CD4-positive, alpha-beta T cell treated with Interferon gamma for 1 hour (primary cell): ENCODE results near the gene PALD1.

Experiments used
- DNase-seq: peaks from one replicate; pipeline ENCODE4 v3.0.0-alpha.2; 2020

Gene PALD1

DNA sequence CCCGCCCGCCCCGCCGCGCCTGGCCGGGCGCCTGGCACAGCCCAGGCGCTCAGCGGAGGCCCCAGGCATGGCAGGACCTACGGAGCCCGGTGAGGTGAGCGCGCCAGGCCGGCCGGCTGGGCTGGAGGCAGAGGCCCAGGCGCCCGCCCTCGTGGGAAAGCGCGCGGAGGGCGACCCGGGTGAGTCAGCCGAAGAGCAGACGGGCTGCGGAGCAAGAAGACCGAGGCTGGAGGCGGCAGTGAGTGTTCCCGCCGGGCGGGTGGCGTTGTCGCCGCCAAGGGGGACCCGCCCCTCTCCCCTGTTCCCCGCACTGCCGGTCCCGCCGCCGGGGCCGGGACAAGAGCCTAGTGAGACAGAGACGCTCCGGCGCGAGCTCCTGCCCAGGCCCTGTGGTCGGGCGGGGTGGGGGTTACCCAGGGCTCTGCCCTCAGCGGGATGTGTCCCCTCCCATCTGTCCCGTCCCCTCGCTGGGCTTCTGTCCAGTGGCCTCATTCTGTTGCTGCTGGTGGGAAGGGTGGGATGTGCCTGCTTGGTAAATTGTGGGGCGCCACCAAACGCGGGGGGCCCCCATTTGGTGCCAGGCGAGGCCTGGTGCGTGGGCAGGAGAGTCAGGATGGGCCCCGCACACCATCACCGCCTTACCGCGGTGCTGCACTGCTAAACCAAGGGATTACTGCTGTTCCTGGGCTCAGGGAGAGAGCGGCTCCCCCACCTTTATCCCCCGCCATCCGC, 20.1 kb upstream of the PALD1 start:
- DNase-seq = peak; percentile 5

DNA sequence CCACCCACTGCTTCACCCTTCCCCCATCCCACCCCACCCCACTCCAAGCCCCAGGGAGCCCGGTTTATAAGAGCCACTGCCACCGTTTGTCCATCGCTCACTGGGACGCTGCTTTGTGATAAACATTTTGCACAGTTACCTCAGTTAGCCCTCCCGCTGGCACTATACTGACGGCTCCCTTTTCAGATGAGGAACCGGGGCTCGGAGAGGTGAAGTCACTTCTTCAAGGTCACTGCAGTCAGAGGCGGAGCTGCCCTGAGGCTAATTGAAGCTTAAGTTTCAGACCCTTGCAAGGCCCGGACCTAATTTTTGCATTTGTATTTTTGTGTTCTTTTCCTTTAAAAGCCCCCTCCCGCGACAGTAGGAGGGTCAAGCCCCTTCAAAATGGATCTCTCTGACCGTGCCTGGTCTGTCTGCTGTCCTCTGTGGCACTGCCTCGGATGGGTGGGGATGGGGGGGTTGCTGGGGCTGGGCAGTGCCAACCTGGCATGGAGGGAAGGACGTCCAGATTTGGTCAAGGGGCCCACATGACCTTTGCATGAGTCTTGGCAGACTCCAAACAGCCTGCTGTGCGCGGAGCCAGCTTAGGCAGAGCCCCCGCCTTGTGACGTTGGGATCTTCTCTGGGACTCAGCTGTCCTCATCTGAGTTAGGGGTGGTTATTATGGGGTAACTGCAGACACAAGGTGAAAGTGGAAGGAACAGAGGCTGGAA, 19.4 kb upstream of the PALD1 start:
- no peak for DNase-seq

DNA sequence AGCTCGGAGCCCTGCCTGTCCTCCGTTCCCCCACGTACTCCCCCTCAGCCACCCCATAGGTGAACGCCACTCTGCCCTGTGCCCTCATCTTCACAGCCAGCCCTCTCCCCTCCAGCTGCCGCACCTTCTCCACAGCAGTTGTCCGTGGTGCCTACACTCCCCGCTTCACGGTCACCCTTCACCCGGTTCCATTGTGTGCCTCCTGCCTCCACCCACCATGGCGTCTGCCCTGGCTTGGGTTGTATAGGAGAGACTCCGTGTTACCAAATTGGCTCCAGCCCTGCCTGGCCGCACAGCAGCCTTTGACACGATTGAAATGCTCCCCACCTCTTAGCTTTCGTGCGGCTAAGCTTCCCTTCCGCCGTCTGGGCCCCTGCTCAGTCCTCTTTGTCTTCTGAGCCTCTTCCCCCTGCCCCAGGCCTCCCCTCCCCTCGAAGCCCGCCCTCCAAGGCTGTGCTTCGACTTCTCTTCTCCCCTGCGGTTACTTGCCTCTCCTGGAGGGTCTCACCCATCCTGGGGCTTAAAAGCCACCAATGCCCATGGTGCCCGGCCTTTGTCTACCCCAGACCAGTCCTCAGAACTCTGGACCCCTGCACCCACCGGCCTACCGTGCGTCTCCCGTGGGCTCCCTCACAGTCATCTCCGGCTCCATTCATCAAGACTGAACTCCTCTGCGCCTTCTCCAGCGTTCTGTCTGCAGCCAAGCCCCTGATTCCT, 18.6 kb upstream of the PALD1 start:
- no peak for DNase-seq

DNA sequence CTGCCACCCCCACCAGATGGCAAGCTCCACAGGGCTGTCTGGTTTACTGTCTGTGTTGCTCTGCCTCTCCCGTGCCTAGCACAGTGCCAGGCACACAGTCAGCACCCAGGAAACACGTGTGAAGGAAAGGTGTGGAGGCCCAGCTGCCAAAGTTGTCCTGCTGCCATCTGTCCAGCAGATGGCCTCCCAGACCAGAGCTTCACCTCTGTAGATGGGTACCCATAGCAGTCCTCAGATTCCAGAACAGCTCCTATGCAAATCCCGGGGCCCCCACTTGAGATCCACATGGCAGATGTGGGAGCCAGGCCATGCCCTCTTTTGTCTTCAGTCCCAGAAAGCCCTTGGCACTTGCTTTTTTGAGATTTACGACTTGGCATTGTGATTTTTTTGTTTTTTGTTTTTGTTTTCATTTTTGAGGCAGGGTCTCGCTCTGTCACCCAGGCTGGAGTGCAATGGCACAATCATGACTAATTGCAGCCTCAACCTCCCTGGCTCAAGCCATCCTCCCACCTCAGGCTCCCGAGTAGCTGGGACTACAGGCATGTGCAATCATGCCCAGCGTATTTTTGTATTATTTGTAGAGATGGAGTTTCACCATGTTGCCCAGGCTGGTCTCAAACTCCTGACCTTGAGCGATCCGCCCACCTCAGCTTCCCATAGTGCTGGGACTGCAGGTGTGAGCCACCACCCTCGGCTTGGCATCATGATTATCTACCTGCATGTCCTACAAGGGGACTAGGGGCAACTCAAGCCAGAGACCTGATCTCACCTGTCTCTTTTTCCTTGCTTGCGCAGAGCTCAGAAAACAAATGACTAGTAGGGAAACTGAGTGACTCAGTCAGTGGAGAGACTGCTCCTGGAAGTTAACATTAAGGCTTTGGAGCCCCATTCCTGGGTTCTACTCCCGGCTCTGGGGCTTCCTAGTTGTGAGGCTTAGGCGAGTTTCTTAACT, 16.9 kb upstream of the PALD1 start:
- DNase-seq = peak; percentile 35

DNA sequence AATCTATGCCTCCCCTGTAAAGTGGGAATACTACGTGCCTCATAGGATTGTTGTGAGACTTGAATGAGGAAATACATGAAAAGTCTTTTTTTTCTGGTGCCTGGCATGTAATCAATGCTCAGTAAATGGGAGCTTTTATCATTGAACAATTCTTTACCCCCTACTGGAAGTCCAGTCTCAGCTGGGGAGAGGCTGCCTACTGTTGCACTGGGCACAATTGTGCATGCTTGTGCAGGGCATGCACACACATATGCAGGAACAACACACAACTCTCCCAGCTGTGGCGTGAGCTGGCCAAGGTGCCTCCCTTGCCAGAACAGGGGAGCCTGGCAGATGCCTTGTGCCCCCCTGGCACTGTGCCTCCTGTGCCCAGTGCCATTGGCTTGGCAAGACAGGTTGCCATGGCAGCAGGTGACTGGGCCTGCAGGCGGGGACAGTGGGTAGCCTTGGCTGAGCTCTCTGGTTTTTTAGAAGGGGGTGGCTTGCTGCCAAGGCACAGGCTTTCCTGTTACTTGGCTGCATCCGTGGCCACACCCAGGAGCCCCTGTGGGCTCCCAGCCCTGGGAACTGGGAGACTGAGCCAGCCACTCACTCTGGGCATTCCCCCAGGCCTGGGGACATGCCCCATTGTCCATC, 16.1 kb upstream of the PALD1 start:
- no peak for DNase-seq

DNA sequence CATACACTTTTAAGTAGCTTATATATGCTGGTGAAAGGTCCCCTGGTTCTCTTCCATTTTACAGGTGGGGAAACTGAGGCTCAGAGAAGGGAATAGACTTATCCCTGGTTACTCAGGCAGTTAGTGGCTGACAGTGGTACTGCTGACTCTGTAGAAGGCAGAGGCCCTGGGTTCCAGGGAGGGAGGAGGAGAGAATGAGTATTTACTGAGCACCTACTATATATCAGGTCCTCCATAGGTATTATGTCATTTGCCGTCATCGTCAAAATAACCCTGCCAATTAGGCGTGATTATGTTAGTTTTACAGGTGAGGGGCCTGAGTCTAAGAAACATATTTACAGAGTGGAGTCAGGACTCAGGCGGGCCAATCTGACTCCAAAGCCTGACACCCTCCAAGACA, 13.3 kb upstream of the PALD1 start:
- no peak for DNase-seq

DNA sequence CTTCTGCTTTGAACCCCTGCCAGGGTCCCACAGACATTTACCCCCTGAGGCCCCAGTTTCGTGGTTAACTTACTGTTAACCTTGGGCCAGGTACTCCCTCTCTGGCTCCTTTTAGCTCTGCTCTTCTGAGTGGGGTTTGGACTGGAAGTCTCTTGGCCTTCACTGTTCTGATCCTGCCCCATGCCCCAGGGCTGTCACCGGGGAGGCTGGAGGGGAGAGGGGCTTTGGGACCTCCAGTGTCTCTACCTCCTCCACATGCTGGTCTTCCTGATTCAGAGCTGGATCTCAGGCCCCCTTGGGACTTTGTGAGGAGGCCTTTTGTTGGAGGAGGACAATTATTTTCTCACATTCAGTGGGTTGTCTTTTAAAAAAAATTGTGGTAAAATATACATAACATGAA, 12.7 kb upstream of the PALD1 start:
- no peak for DNase-seq

DNA sequence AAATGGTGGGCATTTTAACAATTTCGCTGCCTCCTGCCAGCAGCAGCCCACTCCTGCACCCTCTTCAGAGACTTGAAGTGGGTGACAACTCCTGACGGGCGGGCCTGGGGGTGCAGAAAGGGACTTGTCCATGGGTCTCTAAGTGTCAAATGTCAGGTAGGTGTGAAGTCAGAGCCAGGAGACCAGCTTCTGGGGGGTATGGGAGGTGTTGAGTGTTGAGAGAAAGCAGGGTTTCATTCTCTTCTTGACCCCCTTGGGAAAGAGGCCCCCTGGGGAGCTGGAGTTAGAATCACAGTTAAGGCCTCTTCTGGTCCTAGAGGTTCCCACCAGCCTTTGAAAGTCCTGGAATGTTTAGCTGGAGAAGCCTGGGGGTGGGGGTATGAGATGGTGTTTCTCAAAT, 11.6 kb upstream of the PALD1 start:
- no peak for DNase-seq

DNA sequence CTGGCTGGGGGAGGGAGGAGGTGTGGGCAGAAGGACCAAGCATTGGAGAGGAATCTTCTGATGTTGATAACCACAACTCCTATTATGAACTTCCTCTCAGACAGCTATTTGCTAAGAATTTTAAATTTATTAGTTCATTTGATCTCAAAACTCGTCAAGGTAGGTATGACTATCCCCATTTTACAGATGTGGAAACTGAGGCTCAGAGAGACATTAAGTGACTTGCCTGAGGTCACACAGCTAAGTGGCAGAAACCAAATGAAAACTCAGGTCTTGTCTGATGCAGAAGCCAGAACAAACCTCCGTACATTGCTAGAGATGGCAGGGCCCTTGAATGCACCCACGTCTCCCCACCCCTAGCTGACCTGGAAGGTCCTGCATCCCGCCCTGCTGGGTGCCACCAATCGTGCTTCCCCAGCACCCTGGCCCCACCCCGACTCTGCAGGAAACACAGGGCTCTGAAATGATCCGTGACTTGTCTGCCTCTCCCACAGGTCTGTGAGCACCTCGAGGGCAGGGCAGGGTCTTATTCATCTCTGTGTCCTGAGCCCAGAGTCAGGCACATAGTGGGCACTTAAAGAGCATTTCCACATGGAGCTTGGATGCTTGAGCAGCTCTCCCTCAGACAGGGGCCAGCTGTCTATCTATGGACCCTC, 5.6 kb upstream of the PALD1 start:
- DNase-seq = no peak

DNA sequence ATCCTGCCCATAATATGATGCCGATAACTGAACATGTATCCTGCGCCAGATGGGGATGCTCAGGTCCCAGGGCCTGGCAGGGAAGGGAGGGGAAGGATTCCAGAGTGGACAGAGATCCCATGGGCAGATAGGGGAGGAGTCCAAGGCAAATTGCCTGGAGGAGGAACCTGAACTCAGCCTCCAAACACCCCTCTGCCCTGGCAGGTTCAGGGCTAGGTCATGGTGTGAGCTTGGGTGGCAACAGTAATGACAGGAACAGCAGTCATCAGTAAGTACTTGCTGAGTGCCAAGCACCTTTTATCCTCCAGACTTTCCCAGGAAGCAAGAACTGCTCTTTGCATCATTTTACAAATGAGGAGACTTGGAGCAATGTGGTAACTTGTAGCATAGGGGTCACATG, 3.8 kb upstream of the PALD1 start:
- no peak for DNase-seq

DNA sequence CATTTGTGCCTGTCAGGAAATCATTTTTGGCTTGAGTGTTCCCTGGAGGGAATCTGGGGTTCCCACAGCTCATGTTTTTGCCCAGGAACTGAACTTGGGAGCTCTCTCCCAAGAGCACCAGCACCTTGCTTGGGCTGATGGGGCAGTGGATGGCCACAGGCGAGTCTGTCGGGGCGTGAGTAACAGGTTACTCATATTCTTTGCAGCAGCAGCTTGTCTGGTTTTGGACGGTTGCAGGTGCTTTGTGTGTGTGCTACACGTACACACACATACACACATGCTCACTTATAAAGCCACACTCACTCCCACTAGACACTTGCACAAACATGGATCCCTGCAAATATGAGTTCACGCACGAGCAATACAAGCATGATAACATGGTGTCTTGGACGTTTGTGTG, 2.9 kb upstream of the PALD1 start:
- DNase-seq = no peak

DNA sequence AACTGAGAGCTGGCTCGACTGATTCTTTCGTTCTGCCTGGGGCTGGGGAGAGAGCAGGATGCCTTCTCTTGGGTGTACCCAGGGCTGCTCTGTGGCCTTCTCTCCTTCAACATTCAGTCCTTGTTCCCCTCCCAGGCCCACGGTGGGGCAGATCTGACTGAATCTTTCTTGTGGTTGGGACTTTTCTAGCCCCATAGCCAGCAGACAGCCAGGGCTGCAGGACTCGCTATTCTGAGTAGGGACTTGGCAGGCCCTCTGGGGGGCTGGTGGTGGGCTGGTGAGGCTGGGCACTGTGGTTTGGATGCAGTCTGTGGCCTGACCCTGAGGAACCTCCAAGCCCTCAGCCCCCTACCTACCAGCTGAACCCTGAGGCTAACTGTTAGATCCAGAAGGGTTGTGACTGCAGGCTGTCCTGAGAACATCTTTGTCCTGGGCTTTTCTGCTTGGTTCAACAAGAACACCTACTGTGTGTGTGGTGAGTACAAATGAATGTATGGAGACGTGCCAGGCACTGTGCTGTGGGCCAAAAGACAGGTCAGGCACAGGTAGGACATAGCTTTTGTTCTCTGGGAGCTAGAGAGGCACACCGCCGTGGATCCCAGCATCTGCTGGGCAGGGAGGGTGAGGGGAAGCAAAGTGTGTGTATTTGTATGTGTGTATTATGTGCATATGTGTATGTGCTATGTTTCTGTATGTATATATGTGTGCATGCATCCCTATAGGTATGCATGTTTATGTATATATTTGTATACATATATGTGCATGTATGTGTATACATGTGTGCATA, 2.1 kb upstream of the PALD1 start:
- no peak for DNase-seq

DNA sequence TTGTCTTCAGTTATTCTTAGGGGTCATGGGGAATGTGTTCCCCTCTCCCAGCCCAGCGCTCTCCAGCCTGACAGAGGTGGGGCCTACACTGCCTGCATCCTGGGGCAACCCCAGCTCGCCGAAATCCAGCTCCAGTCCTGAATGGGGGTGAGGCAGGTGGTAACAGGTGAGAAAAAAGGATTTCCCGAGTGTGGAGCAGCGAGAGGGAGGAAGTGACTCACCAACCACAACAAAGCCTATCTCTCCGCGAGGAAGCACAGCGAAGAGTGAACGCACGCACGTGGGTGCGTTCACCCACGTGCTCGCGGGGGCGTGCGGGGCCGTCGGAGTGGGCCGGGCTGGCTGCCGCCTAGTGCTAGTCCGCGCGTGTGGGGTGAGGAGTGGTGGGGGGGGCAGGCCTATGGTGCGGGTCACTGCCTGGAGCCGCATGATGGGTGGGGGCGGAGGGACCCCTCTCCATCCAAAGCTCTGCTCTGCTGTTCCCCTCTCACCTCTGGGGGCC, 855 bp upstream of the PALD1 start:
- DNase-seq = peak; percentile 81

DNA sequence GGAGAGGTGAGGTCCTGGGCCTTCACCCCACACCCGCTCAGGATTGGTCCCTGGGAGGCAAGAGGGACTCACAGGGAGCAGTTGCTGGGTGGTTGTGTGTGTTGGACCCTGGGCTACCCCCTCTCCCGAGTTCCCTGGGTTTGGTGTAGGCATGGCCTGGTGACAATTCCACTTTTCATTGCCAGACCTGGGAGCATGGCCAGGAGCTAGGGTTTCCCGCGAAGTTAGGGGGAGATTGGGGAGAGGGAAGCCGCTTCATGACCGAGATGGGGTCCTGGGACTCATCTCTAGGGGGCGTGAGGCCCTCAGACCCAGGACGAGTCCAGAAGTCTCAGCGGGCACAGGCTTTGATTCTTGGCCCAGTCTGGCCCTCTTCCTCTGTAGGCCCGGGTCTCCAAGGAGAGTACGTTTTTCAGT, 606 bp downstream of the PALD1 start:
- DNase-seq = no peak

DNA sequence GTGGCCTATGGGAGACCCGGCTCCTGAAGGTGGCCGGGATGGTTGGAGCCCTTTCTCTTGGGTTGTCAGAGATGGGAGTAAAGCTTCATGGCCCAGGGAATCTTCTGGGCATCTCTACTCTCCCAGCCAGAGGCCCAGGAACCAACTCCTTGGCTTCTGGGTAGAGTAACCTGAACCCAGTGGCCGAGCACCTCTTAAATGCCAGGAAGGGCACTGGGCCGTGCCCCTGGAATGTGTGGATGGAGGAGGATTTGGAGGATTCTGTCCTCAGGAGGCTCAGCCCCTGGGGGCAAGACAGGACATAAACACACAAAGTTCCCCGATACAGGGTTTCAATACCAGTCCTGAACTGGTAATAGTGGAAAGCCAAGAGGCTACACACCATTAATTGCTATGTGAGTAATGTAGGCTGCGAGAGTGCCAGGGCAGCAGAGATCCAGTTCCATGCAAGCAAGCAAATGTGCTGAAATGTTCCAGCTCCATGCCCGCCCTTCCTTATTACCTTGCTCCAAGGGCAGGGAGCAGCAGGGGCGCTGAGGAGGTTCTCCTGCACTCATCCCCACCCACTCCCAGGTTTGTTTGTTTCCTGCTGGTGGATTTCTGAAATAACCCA, 1.2 kb downstream of the PALD1 start:
- DNase-seq = no peak

DNA sequence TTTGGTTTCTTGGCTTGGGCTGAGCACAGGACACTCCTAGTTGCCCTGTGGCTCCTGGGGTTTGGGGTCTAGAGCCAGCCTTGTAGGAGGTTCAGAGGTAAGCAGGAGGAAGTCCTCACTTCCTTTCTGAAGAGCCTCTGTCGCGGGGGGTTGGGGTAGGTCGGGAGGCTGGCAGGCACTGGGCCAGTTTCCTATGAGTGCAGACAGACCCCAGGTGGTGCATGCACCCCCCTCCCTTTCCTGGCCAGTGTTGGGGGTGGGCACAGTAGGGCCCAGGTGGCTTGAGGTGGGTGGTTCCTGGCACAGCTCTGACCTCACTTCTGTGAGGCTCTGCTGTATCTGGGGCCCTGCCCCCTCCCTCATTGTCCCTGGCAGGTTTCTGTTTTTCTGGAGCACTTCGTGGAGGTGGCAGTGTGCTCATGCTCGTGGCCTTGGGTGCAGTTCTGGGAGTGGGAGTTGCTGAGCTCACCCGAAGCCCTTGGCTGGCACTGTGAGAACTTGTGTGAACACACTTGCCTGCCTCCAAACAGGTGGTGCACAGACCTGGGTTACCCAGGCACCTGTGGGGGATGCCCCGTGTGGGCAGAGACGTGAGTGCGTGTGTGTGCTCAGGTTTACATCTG, 1.8 kb downstream of the PALD1 start:
- DNase-seq = peak; percentile 64

DNA sequence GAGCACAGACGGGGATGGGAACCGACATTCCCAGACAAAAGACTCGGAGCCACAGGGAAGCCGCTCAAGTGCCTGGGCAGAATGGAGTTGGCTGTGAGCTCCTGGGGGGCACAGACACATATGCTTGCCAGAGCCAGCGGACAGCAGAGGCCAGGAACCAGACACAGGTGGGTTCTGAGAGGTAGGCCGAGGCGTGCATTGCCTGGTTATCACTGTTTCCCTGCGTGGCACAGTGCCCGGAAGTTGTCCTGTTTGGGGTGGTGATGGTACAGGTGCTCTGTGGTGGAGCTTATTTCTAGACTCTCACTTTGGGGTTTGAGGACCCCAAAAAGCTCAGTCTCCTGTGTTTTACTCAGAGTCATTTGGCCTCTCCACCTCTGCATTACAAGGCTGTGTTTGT, 2.5 kb downstream of the PALD1 start:
- DNase-seq = no peak

DNA sequence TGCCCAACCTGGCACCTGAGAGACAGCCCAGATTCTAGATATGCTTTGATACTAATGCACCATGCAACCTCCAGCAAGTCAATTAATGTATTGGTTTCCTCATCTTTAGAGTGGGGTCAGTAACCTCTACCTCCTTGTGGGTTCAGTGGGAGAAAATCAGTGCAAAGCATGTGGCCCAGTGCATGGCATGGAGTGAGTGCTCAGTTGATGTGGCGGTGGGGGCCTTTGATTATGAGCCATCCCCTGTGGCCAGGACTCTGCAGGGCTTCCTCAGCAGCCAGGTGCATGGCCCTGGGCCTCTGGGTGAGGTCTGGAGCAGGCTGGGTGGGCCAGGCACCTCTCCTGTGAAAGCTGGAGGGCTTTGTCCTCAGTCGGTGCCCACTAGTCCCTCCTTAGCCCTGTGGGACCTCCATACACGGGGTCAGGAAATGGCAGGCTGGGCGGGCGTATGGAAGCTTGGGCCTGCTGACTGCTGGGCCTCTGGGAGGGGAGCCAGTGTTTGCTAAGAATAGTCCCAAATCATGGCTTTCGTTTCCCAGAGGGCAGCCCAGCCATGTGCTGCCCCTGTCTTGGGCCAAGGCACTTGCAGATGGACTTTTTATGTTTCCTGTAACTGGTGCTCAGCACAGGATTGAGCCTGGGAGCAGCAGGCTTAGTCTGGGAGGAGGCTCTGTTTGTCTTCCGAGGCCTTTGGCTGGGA, 3.4 kb downstream of the PALD1 start:
- DNase-seq = no peak
